CD4-positive, alpha-beta T cell treated with Interleukin-6 for 4 hours (primary cell): ENCODE measurements around the gene CDKN3.

Source experiments
- DNase-seq: peaks from one replicate; pipeline ENCODE4 v3.0.0-alpha.2; 2020; ENCODE audit warnings: mixed read lengths

The CDKN3 gene

DNA sequence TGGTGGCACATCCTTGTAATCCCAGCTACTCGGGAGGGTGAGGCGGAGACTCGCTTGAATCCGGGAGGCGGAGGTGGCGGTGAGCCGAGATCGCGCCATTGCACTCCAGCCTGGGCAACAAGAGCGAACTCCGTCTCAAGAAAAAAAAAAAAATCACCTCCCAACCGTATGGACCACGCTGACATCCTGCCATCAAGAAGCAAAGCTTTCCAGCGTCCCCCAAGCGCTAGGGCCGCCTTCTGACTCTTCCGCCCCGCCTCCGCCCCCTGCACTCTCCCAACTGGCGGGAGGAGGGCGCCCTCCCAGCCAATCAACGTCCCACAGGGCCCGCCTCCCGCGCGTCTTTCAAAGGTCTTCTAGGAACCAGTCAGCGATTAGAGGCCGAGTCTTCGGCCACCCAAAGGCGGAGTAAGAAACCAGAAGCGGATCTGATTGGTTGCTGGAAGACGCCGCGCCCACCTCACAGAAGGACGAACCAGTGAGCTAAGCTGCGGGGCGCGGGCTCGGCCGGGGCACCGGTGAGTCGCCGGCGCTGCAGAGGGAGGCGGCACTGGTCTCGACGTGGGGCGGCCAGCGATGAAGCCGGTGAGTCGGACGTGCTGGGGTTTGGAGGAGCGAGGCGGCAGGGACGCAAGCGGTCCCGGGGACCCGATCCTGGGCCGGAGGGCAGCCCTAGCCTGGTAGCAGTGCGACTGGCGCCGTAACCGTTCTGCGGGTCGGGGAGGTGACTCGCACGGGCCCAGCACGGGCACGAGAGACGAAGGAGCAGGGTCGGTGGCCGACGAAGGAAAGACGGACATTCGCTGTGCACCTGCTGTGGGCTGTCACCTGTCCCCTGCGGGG, at the start of gene CDKN3:
Gene CDKN3, plus strand, starts transcription at position 515 of the 843 bp plus-strand sequence. Its CDS starts 62 bp downstream, at position 577.
- DNase-seq = peak; percentile 98

DNA sequence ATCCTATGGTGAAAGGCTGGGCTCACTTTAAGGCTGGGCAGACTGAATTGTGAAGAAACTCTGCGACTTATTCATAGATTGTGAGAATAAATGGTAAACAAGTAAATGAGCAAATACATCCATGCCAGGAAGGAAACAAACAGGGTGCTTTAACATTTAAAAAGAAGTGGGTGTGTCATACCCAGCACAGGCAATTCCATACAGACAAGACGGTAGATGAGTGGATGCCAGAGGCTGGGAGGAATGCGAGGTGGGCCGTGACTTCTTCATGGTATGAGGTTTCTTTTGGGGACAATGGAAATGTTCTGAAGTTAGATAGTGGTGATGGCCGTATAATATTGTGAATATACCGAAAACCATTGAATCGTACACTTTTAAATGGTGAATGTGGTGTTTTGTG, 49.8 kb upstream of the CDKN3 start:
- no peak for DNase-seq

- no peak for DNase-seq
Measured at GRCh38 chr14:54348001-54348611, 48.7 kb upstream of the CDKN3 start.

GRCh38 chr14:54348923-54349620, 47.7 kb upstream of the CDKN3 start:
- DNase-seq = no peak

- DNase-seq = no peak
Measured at GRCh38 chr14:54349713-54350112, 47.1 kb upstream of the CDKN3 start.

- DNase-seq = no peak
Measured at GRCh38 chr14:54350203-54350602, 46.6 kb upstream of the CDKN3 start.

DNA sequence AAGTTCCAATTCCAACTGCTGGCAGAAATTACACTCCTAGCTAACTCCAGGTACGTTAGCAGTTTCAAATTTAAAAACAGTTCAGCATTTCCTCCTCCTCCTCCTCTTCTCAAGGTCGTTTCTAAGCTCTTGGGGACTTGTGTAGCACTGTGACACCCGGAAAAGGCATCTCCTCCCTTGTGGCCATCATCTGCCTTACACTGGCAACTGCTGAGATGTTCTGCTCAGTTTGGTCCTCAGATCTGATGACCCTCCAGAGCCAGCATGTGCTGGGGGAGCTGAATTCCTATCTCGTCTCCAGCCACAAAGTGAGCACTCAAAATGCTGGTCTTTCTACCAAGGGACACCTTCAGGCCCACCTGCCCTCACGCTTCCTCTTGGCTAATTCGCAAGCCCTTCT, 43.5 kb upstream of the CDKN3 start:
- DNase-seq = no peak

DNA sequence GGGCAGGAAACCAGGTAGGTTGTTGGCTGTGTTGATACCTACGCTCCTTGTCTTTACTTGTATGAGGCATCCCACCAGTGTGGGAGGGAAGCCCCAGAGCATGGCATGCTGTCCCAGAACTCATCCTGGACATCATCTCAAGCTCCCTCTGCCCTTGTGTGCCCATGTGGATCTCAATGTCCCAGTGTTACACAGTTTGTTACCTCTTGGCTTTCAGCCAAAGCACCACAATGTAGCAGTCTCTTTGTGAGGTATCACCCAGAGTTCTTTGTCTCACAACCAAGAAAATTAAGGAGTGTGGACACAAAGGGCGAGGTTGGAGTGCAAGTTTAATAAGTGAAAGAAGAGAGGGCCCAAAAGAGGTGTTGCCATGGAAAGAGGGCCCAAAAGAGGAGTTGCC, 43.1 kb upstream of the CDKN3 start:
- no peak for DNase-seq

DNA sequence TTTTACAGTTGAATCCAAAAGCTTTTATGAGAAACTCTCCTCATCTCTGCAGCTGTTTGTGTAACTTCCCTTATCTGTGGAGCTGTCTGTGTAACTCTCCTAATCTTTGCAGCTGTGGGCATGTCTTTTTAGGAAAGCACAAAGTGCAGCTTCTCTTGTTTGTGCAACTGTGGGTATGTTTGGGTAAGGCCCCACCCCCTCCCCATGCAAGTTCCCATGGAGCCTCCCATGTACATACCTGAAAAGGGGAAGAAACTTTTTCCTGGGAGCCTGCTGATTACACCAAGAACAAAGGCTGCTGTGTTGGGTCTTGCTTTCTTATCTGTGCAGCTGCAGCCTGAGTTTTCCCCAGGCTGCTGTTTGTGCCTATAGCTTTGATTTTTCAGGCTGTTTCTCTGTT, 42.7 kb upstream of the CDKN3 start:
- no peak for DNase-seq

GRCh38 chr14:54354968-54355641, 41.7 kb upstream of the CDKN3 start:
- no peak for DNase-seq

GRCh38 chr14:54355698-54356097, 41.1 kb upstream of the CDKN3 start:
- no peak for DNase-seq

GRCh38 chr14:54356172-54356571, 40.6 kb upstream of the CDKN3 start:
- DNase-seq = no peak

DNA sequence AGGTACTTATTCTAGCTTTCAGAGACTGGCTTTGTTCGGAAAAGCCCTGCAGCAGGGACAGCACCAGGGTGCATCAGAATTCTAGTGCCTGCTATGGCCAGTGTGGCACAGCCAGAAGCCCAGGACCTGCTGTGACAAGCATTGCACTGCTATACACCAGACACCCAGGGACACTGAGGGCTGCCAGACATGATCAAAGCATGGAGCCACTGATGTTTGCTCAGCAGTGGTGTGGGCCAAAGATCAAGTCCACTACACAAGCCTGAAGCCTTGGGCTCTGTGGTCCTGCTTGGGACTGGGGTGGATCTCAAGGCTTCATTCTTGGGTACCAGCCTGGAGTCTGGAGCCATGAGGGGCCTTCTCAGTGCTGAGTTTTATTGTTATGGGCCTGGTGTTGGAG, 36.1 kb upstream of the CDKN3 start:
- DNase-seq = no peak

DNA sequence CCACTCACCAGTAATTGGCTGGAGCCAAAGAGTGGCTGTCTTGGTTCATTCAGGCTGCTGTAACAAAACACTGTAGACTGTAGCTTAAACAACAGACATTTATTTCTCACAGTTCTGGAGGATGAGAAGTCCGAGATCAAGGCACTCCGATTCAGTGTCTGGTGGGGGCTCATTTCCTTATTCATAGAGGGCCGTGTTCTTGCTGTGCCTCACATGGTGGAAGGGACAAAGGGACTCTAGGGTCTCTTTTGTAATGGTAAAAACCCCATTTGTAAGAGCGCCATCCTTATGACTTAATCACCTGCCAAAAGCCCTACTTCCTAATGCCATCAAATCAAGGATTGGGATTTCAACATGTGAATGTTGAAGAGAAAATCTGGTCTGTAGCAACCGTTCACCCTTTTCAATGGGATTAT, 34.7 kb upstream of the CDKN3 start:
- no peak for DNase-seq

GRCh38 chr14:54362759-54363437, 33.9 kb upstream of the CDKN3 start:
- DNase-seq = no peak

DNA sequence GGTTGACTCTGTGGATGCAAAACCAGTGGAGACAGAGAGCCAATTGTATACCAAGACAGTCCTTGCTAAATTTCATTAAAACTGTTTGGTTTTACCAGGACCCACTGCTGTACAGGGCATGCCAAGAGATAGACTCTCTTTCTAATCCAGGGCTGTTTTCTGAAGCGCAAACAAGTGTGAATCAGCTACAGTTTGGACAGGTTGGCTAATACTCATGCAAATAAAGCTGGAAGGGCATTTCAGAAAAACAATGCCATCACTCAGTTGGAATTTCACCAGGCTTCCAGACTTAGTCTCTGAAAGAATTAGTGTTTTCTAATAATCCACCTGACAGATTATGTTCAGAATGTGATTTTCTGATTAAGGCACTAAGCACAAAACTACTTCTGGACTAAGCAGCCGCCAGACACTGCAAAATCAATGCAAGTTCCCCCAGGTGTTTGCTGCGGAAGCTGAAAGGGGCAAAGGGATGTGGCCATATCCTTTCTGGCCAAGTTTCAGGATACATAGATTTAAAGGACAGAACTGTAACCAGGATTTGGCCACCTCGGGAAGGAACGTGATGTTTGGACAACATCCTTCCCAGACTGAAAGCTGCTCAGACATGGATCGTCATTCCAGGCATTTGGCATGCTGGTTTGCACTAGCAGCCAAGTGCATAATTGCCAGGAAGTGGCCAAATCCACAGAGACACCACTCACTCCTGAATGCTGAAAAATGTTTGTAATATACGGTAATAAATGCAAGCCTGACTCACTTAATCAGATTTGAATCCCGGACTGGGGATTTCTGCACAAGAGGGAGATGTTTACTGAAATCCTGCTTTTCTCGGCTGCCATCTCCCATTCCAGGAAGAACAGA, 32.0 kb upstream of the CDKN3 start:
- no peak for DNase-seq

- DNase-seq = peak; percentile 43
Measured at GRCh38 chr14:54366736-54367735, 29.8 kb upstream of the CDKN3 start.

DNA sequence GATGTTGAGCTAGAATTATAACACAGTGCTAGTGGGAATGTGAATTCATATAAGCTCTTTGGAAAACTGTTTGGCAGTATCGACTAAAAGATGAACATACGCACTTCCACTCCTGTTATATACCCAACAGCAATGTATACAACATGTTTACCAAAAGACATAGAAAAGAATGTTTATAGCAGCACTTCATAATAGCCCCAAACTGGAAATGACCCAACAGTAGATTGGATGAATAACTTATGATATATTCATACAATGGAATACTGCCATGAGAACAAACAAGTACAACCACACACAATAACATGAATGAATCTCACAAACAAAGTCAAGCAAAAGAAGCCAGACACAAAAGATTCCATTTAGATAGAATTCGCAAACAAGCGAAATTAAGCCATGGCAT, 28.5 kb upstream of the CDKN3 start:
- DNase-seq = no peak

DNA sequence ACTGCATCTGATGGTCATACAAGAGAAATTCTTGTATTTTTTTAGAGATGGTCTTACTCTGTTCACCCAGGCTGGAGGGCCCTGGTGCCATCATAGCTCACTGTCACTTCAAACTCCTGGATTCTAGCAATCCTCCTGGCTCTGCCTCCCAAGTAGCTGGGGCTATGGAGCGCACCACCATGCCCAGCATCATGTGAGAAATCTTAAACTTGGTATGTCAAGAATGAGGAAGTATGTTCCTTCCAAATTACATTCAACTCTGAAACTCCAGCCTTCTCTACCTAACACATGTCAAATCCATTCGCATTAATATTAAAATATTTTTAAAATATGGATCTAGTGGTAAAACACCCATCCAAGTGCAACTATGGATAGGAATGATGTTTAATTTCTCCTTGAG, 27.5 kb upstream of the CDKN3 start:
- DNase-seq = no peak
